Stimulated activated CD4-positive, alpha-beta T cell treated with anti-CD3 and anti-CD28 coated beads, Interleukin-1b, Interleukin-23, amount 100 ng/mL, for 1 hour (primary cell): ENCODE data around the gene CLEC12A.
"Not testable (repeated sequence)": the region's sequence is repeated elsewhere in the genome, so short reads cannot be mapped to it uniquely, and the experiment has no call there.

ENCODE experiments used
- DNase-seq, 2 donors: peaks; one replicate each; pipeline ENCODE4 v3.0.0-alpha.2; 2020; ENCODE audit warnings: low read depth in 2 of 2

The CLEC12A gene

DNA sequence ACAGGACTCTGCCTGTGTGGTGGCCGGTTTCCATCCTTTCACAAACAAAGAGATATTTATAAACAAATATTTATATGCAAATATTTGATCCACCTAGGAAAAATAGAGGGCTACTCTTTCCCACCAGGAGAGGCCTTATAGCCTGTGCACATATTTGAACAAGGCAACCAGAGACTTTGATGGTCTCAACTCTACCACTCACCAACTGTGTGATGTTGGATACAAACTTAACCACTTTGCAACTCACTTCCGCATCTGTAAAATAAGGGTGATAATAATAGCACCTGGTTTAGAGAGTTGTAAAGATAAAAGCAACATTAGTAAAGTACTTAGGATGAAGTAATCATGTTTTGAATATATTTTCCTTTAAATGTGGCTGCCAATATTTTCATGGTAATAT is 1.5 kb upstream of the CLEC12A start:
- DNase-seq = no peak

- no peak for DNase-seq
Observed at GRCh38 chr12:9973949-9974348, 2.7 kb downstream of the CLEC12A start.

DNA sequence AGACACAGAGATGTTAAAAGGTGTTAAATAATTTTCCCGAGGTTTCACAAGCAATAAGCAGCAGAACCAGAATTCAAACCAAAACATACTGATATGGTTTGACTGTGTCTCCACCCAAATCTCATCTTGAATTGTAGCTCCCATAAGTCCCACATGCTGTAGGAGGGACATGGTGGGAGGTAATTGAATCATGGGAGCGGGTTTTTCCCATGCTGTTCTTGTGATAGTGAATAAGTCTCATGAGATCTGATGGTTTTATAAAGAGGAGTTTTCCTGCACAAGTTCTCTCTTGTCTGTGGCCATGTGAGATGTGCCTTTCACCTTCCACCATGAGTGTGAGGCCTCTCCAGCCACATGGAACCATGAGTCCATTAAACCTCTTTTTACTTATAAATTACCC is 3.5 kb downstream of the CLEC12A start:
- not testable (repeated sequence) for DNase-seq

DNA sequence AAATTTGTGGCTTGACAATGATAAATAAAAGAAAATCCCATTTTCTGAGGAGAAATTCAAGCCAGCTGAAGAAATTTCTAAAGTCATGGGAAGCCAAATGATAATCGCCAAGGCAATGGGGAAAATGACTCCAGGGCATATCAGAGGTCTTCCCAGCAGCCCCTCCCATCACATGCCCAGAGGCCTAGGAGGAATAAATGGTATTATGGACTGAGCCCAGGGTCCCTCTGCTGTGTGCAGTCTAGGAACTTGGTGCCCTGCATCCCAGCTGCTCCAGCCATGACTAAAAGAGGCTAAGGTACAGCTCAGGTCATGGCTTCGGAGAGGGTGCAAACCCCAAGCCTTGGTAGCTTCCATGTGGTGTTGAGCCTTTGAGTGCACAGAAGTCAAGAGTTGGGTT is 4.4 kb downstream of the CLEC12A start:
- DNase-seq = no peak

GRCh38 chr12:9976626-9977025 is 5.4 kb downstream of the CLEC12A start:
- DNase-seq = not testable (repeated sequence)

DNA sequence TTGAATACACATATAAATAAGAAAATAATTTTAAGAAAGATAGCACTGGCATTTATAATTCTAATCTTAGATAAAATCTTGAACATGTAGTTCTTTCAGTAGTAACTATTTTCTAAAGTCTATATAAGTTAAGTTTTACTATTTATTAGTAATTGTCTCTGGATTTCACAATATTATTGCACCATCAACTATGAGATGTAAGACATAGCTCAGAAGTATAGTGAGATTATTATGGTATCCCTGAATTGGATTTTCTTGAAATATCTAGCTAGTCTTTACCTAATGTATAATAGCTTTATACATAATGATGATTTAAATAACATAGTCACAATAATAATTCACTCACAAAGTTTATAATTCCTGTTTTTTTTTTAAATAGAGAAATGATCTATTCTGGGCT is 6.7 kb downstream of the CLEC12A start:
- no peak for DNase-seq

DNA sequence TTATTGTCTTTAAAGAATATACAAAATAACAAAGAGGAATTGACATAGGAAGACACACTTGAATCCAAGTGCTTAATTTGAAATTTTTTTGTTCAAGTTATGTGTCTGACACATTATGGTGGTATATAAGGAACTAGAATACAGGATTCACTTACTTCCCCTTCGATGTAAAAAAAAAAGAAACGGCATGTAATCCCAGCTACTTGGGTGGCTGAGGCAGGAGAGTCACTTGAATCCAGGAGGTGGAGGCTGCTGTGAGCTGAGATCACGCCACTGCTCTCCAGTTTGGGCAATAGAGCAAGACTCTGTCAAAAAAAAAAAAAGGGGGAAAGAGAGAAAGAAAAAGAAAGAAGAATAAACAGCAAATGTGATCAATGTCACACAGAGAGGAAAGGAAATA is 8.9 kb downstream of the CLEC12A start:
- DNase-seq = no peak

GRCh38 chr12:9991876-9992275 is 20.7 kb downstream of the CLEC12A start:
- no peak for DNase-seq

- no peak for DNase-seq
Observed at GRCh38 chr12:9992296-9992695, 21.1 kb downstream of the CLEC12A start.

DNA sequence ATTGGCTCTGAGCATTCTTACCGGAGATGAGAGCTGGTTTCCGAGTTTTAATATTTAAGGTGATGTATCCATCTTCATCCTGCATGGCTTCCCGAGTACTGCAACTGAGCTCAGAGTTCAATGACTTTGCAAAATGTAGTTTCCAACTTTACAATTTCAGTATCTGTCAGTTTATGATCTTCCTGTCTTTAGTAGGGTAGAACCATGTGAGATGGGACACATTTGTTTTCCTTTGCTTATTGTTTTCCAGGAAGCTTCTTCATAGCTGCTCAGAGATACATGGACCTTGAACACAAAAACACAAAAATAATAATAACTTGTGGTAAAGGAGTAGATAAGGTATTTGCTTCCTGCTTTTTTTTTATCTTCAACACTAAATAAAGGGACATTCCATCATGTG is 27.8 kb downstream of the CLEC12A start, which contains the start of gene CLEC1B:
Gene CLEC1B, minus strand, starts transcription at position 106 of the 400 bp plus-strand sequence. Its CDS starts 21 bp downstream, at position 85.
- DNase-seq = no peak

- no peak for DNase-seq
Observed at GRCh38 chr12:10001171-10001776, 30.1 kb downstream of the CLEC12A start.

DNA sequence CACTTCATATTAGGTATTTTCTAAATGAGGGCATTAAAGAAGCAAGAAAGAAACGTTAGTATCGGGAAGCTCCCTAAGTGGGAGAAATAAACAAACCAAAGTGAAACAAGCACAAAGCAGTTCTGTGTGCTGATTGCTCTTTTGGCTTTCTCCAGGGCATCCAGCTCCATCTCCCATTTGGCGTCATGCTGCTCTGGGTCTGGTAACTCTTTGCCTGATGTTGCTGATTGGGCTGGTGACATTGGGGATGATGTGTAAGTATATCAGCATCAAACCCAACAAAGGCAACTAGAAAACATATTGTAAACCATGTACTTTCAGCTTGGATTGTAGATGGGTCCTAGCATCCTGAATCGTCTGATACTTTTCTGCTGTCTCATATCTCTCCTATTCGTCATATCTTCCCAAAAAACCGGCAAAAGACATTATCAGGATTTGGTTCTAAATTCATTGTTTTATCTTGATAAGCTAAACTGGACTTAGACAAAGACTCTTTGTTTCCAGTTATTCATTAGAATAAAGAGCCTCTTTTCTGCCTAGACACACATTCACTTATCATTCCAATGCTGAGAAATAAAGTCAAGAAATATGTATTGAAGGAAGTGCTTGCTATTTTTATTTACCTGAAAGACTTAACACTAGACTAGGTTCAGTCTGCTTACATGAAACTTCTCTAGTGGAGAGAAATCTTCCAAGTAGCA is 41.6 kb downstream of the CLEC12A start:
- no peak for DNase-seq

GRCh38 chr12:10015450-10015849 is 44.2 kb downstream of the CLEC12A start:
- no peak for DNase-seq

DNA sequence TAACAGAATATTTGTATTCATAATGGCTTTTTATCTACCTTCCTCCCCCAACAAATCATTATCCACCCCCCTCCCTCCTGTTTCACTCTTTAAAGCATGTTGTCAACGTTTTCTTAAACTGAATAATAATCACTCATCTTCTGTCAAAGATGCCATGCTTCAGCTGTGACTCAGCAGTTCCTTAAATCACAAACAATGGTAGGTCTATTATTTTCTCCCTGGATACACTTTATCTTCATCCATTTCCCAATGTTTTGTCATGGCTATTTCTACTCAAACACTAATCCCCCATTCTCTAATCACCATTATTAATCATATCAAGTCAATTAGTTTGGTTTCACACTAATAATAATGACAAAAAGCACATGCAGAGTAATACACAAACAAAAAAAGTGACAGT is 45.7 kb downstream of the CLEC12A start:
- no peak for DNase-seq

GRCh38 chr12:10018386-10018785 is 47.2 kb downstream of the CLEC12A start:
- DNase-seq = no peak

DNA sequence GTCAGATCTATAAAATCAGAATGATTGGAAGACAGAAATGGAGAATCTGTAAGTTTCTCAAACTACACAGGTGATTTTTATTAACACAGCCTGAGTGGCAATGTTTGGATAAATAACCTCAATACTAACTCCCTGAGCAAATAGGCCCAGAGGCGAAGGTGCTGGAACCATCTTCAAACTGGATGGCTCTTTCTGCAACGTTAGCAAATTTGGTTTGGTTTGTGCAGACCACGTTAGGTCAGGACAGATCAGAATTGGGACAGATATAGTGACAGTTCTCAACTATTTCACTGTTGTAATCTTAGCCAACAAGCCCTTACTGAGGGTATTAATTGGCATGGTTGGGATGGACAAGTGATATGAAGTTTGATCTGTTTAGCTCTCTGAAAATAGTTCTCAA is 50.1 kb downstream of the CLEC12A start:
- no peak for DNase-seq

GRCh38 chr12:10025236-10025635 is 54.0 kb downstream of the CLEC12A start:
- no peak for DNase-seq

- DNase-seq = not testable (repeated sequence)
Observed at GRCh38 chr12:10026666-10027065, 55.5 kb downstream of the CLEC12A start.

DNA sequence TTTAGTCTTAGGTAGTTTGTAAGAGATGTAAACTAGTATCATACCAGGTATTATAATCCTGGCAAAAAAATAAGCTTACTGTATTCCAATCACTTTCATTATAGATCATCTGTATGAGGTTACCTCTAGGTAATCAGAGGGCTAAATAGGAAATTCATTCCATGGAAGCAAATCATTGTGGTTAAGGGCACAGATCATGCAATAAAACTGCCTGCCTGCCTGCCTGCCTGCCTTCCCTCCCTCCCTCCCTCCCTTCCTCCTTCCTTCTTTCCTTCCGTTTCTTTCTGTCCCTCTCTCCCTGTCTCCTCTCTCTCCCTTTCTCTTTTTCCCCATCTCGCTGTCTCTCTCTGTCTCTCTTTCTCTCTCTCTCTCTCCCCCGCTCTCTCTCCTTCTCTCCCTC is 56.1 kb downstream of the CLEC12A start:
- no peak for DNase-seq

GRCh38 chr12:10027721-10028120 is 56.5 kb downstream of the CLEC12A start:
- DNase-seq = no peak

DNA sequence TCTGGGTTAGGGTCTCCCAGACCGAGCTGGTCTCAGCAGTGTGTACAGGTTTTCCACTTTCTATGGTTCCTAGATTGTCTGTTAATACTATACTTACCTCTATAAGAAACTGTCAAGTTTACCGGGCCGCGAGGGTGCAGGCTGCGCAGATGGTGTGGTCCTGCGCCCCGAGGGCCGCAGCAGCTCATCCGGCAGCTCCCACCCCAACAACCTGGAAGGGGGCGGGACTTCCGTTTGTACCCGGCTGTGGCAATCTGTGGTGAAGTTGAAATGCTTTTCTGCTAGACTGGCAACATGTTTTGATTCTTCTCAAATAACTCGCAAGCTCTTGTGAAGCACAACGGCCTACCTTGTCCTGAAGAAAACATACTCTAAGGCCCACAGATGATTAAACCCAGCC is 59.2 kb downstream of the CLEC12A start, which contains the start of gene CLEC9A:
Gene CLEC9A, plus strand, starts transcription at position 237 of the 400 bp plus-strand sequence. CDS start 22,006 bp downstream, outside the sequence.
- no peak for DNase-seq

DNA sequence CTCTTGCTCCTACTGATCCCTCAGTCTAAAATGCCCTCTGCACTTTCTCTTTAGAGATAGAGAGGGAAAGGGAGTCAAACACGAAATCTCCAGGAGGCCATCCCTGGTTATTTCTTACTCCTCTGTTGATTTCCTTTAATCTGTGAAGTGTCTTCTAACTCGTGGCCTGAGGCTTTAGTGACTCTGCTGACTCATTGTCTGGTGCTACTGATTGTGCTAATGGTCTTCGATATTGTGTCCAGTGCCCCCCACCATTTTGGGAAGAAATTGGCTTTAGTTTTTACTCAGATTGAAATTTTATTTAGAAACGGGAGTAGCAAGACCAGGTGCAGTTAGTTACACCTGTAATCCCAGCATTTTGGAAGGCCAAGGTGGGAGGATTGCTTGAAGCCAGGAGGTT is 60.1 kb downstream of the CLEC12A start:
- no peak for DNase-seq

DNA sequence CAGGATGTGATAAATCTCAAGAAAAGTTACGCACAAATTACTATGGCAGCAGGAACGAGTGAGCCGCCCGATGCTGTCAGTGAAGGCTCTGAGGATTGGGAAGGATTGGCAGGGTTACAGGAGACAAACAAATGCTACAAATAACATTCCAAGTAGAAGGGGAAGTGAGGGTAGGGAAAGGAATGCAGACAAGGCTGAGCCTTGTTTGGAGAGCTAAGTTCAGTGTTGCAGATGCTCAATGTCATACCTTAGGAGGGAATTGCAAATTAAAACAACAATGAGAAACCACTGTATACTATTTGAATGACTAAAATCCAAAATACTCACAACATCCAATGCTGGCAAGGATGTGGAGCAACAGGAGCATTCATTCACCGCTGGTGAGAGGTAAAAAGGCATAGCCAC is 60.6 kb downstream of the CLEC12A start:
- no peak for DNase-seq
